ENCODE measurements around the gene SNX20. TPM values are rescaled to one million over a fixed set of nuclear protein-coding genes. Genes with fewer than 3 reads are reported as not detected.

Gene SNX20
- total RNA-seq, 4 donors from 2014 or later: 0.57 to 1.5 (median 1.0) TPM

- intact Hi-C loops (cut with DNase I; ENCODE audit: low total_unique reads): no loop called here
- TF ChIP-seq, protein P1, sequence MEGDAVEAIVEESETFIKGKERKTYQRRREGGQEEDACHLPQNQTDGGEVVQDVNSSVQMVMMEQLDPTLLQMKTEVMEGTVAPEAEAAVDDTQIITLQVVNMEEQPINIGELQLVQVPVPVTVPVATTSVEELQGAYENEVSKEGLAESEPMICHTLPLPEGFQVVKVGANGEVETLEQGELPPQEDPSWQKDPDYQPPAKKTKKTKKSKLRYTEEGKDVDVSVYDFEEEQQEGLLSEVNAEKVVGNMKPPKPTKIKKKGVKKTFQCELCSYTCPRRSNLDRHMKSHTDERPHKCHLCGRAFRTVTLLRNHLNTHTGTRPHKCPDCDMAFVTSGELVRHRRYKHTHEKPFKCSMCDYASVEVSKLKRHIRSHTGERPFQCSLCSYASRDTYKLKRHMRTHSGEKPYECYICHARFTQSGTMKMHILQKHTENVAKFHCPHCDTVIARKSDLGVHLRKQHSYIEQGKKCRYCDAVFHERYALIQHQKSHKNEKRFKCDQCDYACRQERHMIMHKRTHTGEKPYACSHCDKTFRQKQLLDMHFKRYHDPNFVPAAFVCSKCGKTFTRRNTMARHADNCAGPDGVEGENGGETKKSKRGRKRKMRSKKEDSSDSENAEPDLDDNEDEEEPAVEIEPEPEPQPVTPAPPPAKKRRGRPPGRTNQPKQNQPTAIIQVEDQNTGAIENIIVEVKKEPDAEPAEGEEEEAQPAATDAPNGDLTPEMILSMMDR (IDR thresholded peaks at IDR 0.05): no peak
- TF ChIP-seq POLR2A (IDR thresholded peaks at IDR 0.05): no peak
- peak in 1 of 2 donors; percentile 83 for DNase-seq (ENCODE audit: low spot score in 2 of 2)
- WGBS, 2 donors: 76 to 78% methylated on average over 14 of the region's 14 CpGs
- no peak overlapping the region for H3K4me3 ChIP-seq (ENCODE audit: low read depth, poor library complexity, severe bottlenecking)
Measured at GRCh38 chr16:50683689-50684374, 2.7 kb upstream of the SNX20 start.

- WGBS, 2 donors: 87 to 95% methylated on average over 3 of the region's 3 CpGs
- no peak for DNase-seq (ENCODE audit: low spot score in 2 of 2)
- H3K4me3 ChIP-seq (ENCODE audit: low read depth, poor library complexity, severe bottlenecking): no peak overlapping the region
- intact Hi-C loops (cut with DNase I; ENCODE audit: low total_unique reads): no loop called here
- TF ChIP-seq, protein P1 (IDR thresholded peaks at IDR 0.05): no peak
- TF ChIP-seq POLR2A (IDR thresholded peaks at IDR 0.05): no peak
Measured at GRCh38 chr16:50680556-50680893, 587 bp downstream of the SNX20 start.

GRCh38 chr16:50679676-50680555 is 1.2 kb downstream of the SNX20 start:
- intact Hi-C loops (cut with DNase I; ENCODE audit: low total_unique reads): no loop called here
- no peak overlapping the region for H3K4me3 ChIP-seq (ENCODE audit: low read depth, poor library complexity, severe bottlenecking)
- 88 to 89% methylated on average over 6 of the region's 6 CpGs for WGBS, 2 donors
- no peak for DNase-seq (ENCODE audit: low spot score in 2 of 2)
- TF ChIP-seq POLR2A (IDR thresholded peaks at IDR 0.05): no peak
- TF ChIP-seq, protein P1 (IDR thresholded peaks at IDR 0.05): no peak

GRCh38 chr16:50679266-50679665 is 1.8 kb downstream of the SNX20 start:
- H3K4me3 ChIP-seq (ENCODE audit: low read depth, poor library complexity, severe bottlenecking): no peak overlapping the region
- intact Hi-C loops (cut with DNase I; ENCODE audit: low total_unique reads): no loop called here
- no peak for DNase-seq (ENCODE audit: low spot score in 2 of 2)
- 85 to 88% methylated on average over 14 of the region's 14 CpGs for whole genome bisulfite sequencing, 2 donors
- TF ChIP-seq, protein P1 (IDR thresholded peaks at IDR 0.05): no peak
- no peak for TF ChIP-seq POLR2A (IDR thresholded peaks at IDR 0.05)

DNA sequence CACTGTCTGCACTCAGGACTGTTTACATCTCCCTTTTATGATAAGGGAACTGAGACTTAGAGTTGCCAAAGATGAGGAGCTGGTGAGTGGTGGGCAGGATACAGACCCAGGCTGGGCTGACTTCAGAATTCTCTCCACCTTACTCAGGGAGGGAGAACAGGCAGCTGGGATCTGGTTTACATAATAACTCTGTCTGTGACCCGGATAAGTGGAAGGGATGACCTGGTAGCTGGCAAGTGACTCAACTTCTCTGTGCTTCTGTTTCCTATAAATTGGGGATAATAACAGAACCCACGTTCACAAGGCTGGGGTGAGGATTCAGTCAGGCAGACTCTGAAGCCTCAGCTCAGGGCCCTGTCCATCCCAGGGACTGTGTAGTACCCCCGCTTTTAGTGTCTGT is 2.6 kb downstream of the SNX20 start:
- no peak overlapping the region for H3K4me3 ChIP-seq (ENCODE audit: low read depth, poor library complexity, severe bottlenecking)
- intact Hi-C loops (cut with DNase I; ENCODE audit: low total_unique reads): no loop called here
- no peak for DNase-seq (ENCODE audit: low spot score in 2 of 2)
- 55 to 65% methylated on average over 3 of the region's 3 CpGs for WGBS, 2 donors
- no peak for TF ChIP-seq POLR2A (IDR thresholded peaks at IDR 0.05)
- TF ChIP-seq, protein P1 (IDR thresholded peaks at IDR 0.05): no peak

Data from lower leg skin (tissue), 4 donors.